ENCODE results near the gene TRMT10A.

Gene TRMT10A, protein sequence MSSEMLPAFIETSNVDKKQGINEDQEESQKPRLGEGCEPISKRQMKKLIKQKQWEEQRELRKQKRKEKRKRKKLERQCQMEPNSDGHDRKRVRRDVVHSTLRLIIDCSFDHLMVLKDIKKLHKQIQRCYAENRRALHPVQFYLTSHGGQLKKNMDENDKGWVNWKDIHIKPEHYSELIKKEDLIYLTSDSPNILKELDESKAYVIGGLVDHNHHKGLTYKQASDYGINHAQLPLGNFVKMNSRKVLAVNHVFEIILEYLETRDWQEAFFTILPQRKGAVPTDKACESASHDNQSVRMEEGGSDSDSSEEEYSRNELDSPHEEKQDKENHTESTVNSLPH

DNA sequence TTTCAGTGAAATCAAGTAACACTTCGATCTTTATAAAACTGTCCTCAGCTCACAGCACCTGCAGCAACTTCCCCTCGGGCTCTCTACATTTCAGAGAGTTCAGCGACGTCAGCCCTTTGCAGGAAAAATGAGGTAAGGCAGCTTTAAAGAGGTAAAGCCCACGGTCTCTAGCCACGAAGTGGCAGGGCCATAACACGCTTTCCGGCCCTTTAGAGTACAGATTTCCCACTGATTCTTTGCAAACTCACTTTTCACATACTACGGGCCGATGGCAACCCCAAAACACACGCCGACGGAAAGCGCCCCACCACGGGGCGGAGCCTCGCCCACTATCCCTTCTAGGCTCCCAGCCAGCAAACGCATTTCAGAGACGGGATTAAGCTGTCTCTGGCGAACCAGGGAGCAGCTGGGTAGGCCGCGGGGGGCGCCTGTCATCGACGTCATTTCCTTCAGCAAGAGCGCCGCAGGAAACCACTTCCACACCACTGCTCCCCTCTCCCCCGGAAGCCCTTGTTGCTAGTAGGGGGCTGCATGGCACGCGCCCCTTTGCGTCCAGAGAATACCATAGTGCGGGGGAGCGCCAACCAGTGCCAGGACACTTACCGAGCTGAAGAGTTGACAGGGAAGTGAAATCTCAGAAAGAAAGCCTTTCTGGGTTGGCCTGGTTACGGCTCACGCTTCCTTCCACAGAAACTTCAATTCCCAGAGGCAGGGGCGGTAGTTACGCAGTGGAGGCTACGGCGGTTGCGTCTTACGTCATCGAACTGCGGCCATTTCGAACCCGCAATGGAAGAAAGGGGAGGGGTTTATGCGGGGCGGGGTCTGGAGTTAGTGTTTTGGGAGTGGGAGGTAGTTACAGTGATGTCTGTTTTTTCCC is at the start of gene TRMT10A:
Gene TRMT10A (minus strand): TSS at position 730 of the 877 bp plus-strand sequence. CDS start 4,701 bp downstream, outside the sequence.
- DNase-seq (ENCODE audit: low read depth): peak; percentile 99

DNA sequence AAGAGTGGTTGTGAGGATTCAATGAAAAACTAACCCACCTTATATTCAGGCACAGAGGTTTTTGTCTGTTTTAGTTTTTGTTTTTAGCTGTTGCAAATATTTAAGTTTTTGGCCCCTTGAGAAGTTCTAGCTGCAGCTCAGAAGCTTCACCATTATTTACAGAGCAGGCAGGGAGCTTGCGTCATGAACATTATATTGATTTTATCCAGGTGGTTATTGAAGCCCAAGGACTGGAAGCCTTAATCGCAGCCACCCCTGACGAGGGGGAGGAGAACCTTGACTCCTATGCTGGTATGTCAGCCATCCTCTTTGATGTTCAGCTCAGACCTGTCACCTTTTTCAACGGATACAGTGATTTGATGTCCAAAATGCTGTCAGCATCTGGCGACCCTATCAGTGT is 48.9 kb upstream of the TRMT10A start:
- no peak for DNase-seq (ENCODE audit: low read depth)

DNA sequence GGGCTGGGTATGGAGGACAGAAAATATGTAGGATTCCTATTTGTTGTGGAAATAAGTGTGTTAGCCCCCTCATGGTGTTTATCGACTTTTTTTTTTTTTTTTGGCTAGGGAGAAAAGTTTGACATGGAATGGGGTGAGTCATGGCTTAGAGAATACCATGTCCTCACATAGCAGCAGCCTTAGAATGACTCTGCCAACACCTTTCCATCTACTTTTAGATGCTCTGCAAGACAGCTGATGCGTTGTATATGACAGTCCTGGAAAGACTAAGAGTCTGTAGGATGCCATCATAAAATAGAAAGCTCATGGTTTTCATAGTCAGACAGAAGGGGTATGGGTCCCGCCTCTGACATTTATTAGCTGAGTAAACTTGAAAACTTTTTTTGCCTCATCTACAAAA is 48.4 kb upstream of the TRMT10A start:
- no peak for DNase-seq (ENCODE audit: low read depth)

DNA sequence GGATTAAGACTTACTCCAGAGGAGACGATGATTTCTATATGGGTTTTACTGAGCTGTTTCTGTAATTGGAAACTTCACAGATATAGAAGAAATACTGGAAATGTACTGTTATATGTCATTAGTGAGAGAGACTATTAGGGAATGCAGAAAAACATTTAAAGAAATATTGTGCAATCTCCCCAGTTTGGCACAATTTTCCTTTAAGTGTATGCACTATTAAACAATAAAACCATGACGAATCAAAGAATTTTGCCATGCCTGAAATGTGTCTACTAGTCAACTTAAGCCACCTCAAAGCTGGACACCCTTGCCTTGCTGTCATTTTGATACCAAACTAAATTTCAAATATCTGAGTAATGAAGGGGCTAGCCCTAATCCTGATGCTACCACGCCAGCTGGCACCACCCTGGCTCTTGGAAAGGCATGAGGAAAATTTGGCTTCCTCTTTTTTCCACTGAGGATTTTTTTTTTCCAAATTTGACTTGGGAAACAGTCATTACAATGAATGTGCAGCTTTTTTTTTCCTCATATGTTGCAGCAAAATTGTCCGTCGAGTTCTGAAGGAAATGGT is 46.9 kb upstream of the TRMT10A start:
- DNase-seq (ENCODE audit: low read depth): no peak

DNA sequence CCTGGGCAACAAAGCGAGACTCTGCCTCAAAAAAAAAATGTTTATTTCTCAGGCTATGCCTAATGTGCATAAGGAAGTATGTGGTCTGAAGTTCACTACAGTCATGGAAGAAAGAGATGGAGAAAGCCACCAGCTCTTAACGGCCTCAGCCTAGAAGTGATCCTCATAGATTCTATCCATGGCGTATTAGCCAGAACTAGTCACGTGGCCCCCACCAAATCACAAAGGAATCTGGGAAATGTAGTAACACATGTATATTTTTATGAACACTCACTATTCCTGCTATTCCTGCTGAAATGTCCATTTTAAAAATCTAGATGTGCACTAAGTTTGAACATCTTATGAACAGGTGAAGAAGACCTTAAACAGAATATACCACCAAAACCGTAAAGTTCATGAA is 44.6 kb upstream of the TRMT10A start:
- no peak for DNase-seq (ENCODE audit: low read depth)

DNA sequence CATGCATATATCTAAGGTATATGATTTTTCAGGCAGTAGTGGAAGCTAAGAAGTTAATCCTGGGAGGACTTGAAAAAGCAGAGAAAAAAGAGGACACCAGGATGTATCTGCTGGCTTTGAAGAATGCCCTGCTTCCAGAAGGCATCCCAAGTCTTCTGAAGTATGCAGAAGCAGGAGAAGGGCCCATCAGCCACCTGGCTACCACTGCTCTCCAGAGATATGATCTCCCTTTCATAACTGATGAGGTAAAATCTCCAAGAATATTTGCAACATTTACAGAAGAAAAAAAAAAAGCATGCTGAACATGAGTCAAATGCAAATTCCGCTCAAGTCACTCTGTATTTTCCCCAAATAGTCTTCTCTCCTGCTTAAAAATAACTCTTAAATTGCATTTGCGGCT is 42.9 kb upstream of the TRMT10A start:
- no peak for DNase-seq (ENCODE audit: low read depth)

DNA sequence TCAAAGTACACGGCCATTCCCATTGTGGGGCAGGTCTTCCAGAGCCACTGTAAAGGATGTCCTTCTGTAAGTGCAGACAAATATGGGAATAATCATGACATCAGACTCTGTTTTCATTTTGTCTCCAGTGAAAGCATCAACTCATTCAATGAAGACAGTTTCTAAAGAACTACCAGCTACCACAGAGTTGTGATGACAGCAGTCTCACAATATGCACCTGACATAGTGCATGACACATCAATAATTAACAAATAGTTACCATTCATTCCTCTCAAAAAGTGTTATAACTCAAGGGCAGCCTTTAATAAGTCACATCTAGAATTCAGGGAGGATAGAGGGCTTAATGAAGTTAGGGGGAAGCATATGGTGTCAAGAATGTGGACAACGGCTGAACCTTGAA is 31.0 kb upstream of the TRMT10A start:
- no peak for DNase-seq (ENCODE audit: low read depth)

DNA sequence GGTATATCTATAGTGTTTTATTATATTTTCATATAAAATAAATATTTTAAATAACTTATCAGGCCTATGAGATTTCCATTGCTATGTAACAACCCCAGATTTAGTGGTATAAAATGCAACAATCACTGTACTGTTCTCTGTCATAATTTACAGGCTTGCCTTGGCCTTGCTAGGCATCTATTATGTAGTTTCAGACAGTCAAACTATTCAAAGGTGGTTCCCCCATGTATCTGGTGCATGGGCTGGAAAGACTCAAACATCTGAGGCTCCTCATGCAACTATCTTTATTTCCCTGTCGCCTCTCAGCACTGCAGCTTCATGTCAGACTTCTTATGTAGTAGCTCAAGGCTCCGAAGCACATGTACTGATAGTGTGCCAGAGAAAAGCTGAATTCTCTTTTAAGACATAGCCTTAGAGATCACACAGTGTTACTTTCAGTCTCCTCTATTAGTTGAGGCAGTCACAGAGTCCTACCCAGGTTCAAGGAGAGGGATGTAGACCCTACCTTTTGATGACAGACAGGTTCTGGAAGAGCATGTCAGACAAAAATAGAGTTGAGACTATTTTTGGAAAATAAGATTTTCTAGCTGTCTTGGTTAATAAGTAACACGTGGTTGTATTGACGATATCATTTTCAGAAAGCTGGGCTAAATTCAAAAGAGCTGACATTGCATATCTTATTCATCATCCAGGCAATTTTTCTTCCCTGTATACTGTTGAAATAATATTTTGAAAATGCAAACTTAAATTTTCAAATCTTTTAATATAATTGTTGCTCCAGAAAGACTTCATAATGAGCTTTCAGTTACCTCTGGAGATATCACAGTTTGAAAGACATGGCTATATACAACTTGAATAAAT is 30.2 kb upstream of the TRMT10A start:
- DNase-seq (ENCODE audit: low read depth): no peak

DNA sequence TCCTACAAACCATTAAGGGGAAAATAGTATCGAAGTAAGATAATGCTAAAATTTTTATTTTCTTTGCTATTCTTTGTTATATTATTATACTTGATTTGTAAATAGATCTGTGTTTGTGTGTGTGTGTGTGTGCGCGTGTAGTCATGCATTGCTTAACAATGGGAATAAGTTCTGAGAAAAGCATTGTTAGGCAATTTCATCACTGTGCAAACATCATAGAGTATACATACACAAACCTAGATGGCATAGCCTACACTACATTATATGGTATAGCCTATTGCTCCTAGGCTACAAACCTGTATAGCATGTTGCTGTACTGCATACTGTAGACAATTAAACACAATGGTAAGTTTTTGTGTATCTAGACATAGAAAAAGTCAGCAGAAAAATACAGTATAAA is 27.9 kb upstream of the TRMT10A start:
- DNase-seq (ENCODE audit: low read depth): no peak

DNA sequence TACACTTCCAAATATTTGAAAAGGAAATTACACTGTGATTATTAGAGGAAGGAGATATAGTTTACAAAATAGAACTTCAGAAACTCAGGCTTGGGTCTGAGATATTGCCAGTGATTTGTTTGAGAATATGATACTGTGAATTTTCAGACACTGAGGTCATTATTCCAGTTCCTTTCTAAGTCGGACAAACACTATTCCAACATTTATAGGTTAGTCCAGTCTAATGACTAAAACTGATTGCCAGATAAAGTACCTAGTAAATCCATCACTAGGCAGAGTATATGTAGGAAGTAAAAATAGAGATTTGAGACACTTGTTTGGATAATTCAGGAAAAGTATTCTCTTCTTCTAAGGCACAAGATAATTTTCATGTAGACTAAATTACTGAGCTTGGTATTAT is 24.0 kb upstream of the TRMT10A start:
- no peak for DNase-seq (ENCODE audit: low read depth)

DNA sequence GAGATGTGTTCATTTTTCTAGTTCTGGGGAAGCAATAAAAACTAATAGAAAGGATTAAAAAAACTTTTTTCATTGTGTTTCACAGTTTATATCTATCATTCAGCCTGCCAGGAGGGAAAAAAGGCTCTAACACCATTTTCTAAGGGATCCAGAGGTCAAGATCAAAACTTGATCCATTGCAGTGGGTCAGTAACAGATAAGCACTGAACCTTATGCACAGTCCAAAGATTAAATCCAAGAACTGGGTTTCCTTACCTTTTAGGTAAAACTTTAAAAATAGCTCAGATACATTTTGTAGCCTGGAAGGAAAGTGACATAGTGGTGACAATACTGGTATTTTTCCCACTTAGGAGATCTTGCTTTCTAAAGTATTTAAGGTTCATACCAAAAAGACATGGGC is 23.5 kb upstream of the TRMT10A start:
- no peak for DNase-seq (ENCODE audit: low read depth)

DNA sequence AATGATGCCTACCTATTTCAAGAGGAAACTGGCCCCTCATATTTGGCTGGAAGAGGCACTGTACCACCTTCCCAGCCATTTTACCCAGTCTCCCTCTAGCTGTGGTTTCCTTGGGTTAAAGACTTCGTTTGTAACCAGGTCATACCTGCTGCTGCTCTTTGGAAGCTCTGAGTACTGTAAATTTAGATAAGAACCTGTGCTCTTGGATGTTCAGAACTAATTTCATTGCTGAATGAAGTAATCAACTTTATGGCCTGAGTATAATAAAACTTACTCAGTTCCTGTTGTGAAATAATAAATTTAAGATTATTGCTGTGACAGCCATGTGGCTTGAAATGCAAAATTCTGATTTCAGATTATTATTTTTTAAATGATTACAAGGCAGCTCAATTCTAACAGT is 23.0 kb upstream of the TRMT10A start:
- DNase-seq (ENCODE audit: low read depth): no peak

DNA sequence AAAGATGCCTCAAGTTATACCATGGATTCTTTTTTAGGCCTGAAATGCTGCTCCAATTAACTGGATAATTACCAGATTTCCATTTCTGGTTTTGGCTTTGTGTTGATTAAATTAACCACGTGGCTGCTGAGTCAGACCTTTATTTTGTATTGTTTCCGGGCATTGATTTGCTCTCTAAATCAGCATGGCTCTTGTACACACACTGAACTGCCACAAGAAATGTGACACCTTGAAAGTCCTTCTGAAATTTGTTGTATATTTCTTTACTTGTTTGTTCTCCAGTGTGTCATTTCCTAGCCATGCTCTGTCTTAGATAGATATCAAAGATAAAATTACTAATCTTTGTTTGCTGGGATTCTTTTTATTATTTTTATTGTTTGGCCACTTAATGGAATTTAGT is 22.5 kb upstream of the TRMT10A start:
- no peak for DNase-seq (ENCODE audit: low read depth)

DNA sequence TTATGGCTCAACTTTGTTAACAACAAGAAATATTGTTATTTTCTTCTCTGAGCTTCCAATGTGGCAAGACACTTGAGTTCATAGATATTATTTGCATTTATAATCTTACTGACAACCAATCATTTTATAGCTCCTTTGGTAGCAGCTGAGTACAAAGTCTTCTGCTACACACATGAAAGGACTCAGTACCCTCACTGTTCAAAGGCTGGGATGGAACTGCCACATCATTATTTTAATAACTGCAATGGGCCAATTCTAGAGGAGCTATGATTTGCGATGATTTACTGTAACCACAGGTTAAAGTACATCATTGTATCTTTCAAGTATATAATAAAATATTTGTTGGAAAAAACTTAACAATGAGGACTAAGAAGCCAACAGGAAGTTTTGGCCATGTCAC is 21.7 kb upstream of the TRMT10A start:
- DNase-seq (ENCODE audit: low read depth): no peak

DNA sequence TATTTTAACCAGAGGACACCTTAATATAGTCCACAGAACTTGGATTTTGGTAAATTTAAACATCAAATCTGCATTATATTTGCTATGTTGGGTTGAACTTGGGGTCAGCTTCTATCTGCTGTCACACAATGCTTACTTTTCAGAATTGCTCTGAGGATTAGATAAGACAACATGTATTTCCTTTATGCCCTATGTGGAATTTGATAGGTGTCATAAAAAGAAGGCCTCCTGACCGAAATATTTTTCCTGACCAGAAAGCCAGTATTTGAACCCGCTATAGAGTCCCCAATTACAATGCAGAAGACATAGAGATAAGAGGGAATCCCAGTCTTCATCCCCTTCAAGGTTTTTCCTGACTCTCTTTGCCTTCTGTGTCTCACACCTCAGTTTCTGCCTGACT is 14.9 kb upstream of the TRMT10A start:
- no peak for DNase-seq (ENCODE audit: low read depth)

DNA sequence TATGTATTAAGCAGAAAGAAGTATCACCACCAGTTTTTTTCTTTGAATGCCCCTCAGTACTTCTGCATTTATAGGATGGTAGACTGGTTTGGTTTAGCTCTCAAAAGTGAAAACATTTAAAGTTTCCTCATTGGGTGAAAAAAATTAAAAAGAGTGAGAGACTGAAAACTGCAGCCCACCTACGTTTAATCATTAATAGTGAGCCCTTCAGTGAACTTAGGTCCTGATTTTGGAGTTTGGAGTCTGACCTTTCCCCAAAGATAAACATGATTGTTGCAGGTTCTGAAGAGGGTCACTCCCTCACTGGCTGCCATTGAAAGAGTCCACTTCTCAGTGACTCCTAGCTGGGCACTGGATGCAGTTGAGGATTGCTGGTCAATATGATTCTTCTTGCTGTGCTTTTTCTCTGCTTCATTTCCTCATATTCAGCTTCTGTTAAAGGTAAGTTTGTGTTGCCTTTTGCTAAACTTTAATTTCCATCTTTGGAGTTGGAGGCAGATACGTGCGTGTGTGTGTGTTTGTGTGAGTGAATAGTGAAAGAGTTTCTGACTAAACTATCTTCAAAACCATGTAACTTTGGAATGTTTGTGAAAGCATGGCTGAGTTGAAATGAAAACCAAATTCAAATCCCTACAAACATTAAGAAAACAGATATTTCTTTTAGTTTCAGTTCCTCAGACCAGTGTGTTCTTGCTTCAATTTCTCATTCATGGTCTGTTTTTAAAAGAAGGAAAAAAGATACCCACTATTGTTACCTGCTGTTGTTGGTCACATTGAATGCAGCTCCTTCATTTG is 10.9 kb upstream of the TRMT10A start, which contains the start of gene MTTP:
Gene MTTP (plus strand): TSS at position 295 of the 795 bp plus-strand sequence. CDS start 86 bp downstream, at position 381.
- DNase-seq (ENCODE audit: low read depth): no peak

DNA sequence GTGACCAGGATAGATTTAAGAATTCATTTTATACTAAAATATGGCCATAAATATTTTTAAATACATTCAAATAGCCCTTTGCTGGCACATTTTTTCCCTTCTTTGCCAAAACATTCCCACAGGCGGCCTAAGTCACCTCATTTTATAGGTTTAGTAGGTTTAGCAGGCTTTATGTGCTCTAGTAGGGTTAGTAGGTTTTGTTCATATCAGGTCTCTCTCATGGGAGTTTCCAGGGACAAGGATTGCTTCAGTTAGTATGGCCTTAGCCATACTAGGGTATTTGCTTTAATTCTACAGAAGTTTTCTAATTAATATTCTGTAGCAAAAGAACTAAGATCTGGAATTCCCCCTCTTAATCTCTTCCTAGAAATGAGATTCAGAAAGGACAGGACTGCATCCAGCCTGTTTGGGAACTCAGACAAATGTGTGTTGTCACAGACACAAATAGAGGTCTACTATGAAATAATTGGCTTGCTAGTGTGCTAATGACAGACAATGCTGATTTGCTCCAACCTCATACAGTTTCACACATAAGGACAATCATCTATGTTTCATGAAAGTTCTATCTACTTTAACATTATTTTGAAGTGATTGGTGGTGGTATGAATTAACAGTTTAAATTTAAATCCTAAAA is 10.0 kb upstream of the TRMT10A start:
- DNase-seq (ENCODE audit: low read depth): no peak

DNA sequence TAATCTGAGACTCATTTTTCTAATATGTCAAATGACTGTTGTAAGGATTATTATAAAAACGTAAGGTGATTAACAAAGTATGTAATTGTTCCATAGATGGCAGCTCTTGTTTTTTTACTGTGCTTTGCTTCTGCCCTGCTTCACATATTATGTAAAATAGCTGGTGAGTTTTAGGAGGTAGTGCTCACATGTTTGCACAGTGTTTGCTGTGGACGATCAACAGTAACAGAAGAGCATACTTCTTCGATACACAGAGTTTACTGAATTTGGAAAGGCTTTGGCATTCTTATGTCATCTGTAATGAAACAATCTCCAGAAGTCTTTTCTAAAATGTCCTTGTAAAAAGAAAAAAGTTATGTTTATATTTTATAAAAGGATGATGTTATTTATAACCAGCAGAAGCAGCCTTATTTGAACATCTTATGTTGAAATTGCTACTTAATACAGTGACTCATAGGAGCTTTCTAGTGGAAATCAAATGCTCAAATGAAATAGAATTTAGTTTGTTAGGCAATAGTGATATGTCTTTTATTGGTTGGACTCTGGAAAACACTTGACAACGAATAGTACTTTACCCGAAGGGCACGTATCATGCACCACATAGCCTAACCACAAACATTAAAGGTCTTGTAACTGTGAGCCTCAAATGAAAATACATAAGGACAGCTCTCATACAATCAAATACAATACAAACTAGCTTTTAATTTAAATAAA is 8.8 kb upstream of the TRMT10A start:
- peak; percentile 12 for DNase-seq (ENCODE audit: low read depth)

DNA sequence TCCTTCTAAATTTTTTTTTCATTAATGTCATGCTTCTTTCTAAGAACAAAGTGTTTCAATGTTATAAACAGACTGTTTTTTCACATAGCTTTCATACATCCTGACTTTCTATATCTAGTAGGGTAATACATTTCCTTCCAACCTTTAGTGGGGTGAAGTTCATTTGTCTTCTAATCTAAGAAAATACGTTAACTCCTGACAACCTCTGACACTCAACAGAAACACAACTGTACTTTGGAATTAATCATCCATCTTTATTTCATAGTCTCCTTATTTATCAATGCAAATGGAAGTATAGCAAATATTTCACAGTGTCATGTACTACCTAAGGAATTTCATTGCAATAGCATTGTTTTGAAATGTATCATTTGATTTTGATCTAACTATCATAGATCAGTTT is 8.0 kb upstream of the TRMT10A start:
- no peak for DNase-seq (ENCODE audit: low read depth)

DNA sequence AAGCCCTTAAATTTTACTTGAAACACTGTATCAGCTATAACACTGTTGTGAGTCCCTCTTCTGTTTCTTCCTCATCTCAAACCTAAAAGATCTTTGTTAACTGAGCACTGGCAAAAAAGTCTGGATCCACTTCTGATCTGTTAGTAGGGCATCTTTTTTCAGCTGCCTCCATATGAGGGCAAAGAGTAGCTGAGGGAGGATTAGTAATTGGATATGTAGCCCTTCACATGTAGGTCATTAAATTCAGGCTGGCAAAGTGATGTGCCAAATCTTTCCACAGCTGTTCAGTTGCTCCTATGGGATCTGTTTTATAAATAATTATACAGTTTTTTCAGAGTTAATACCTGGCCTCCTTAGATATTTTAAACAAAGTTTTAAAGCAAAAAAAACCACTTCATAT is 1.1 kb upstream of the TRMT10A start:
- no peak for DNase-seq (ENCODE audit: low read depth)

Data from iris pigment epithelial cell (primary cell).